Endothelial cell of umbilical vein (primary cell): Measurements from ENCODE around the gene HBE1. TPM values are rescaled to one million over a fixed set of nuclear protein-coding genes. Genes with fewer than 3 reads are reported as not detected.
A peak's percentile ranks its signal among the peaks of the same experiment; 100 is the strongest.

Experiments used
- BruUV-seq: library from RNA; stranded (reverse); fragments of 400-500 nt; replicated peaks from 2 replicates; lab custom pipeline; 2021; lab: Mats Ljungman, UMichigan
- CTCF ChIA-PET: fragments of 300-600, 350-600 bp; sonication (Branson Sonifier 250); formaldehyde crosslinking; loops from one replicate; lab custom pipeline; 2021; ENCODE audit warnings: antibody characterized with exemption, inconsistent platforms; lab: Charles Lee
- POLR2A ChIA-PET: fragments of 300-600, 350-600 bp; sonication (Branson Sonifier 250); formaldehyde crosslinking; loops from one replicate; lab custom pipeline; 2021; ENCODE audit warnings: antibody characterized with exemption, inconsistent platforms; lab: Charles Lee
- DNase-seq: peaks from one replicate; pipeline ENCODE4 v3.0.0-alpha.2; 2011; ENCODE audit warnings: low read depth, low spot score
- FAIRE-seq: peaks from 2 replicates; lab custom pipeline; 2011; peaks lifted over from hg19 to GRCh38; lab: Jason Lieb, UNC
- H2AFZ ChIP-seq: 2 replicates; pipeline ENCODE4 v1.6.0; 2012; ENCODE audit warnings: low read depth, low read length, control low read depth, inconsistent platforms
- H3K27ac ChIP-seq: 2 replicates; pipeline ENCODE4 v1.5.1; 2011; ENCODE audit warnings: low read depth, mild to moderate bottlenecking, control low read depth, low read length, moderate library complexity; ENCODE audit not compliant: insufficient read depth
- H3K27me3 ChIP-seq, 2 experiments: 2 replicates each; pipeline versions ENCODE4 v1.6.0 to v1.6.1; 2011; ENCODE audit warnings: low read length in 2 of 2, mixed read lengths in 1 of 2; ENCODE audit not compliant: control insufficient read depth in 2 of 2, insufficient read depth in 2 of 2
- H3K36me3 ChIP-seq, 2 experiments: 2 replicates in 1 of 2; 3 replicates in 1 of 2; pipeline ENCODE4 v1.5.1; 2011; ENCODE audit warnings: low read length in 2 of 2, mild to moderate bottlenecking in 1 of 2, moderate library complexity in 1 of 2; ENCODE audit not compliant: control insufficient read depth in 2 of 2, insufficient read depth in 2 of 2; ENCODE audit errors: extremely low read depth in 1 of 2
- H3K4me1 ChIP-seq: 3 replicates; pipeline ENCODE4 v1.5.1; 2011; ENCODE audit warnings: mild to moderate bottlenecking, low read length; ENCODE audit not compliant: control insufficient read depth, insufficient read depth; ENCODE audit errors: extremely low read depth
- H3K4me2 ChIP-seq: 2 replicates; pipeline ENCODE4 v1.6.1; 2011; ENCODE audit warnings: low read length, control low read depth, mixed read lengths; ENCODE audit not compliant: insufficient read depth
- H3K4me3 ChIP-seq, 3 experiments: fragments of 200-600 bp in 1 of 3; sonication (generic), shearing (Covaris generic) in 1 of 3; replicated peaks in 1 of 3; 2 replicates each; pipeline ENCODE4 v1.5.1; 2011 to 2016; ENCODE audit warnings: control low read depth in 3 of 3, low read length in 3 of 3, mild to moderate bottlenecking in 2 of 3, inconsistent platforms in 1 of 3, low read depth in 1 of 3, moderate library complexity in 1 of 3; ENCODE audit not compliant: insufficient read depth in 1 of 3
- H3K79me2 ChIP-seq: 2 replicates; pipeline ENCODE4 v1.6.0; 2012; ENCODE audit warnings: low read length, inconsistent platforms; ENCODE audit not compliant: control insufficient read depth, insufficient read depth
- H3K9ac ChIP-seq: replicated peaks from 2 replicates; pipeline ENCODE3; 2011; ENCODE audit warnings: low read length, control low read depth; ENCODE audit not compliant: insufficient read depth; ENCODE audit errors: extremely low read depth
- H3K9me1 ChIP-seq: replicated peaks from 3 replicates; pipeline ENCODE4 v1.6.0; 2011; ENCODE audit warnings: mild to moderate bottlenecking, low read length; ENCODE audit not compliant: control insufficient read depth, insufficient read depth; ENCODE audit errors: extremely low read depth
- H3K9me3 ChIP-seq: replicated peaks from 2 replicates; pipeline ENCODE4 v1.5.1; 2012; ENCODE audit warnings: low read length, inconsistent platforms; ENCODE audit not compliant: control insufficient read depth, insufficient read depth
- H4K20me1 ChIP-seq: replicated peaks from 2 replicates; pipeline ENCODE3; 2011; ENCODE audit warnings: mild to moderate bottlenecking, low read length; ENCODE audit not compliant: control insufficient read depth, insufficient read depth; ENCODE audit errors: extremely low read depth
- CTCF ChIP-seq, 2 donors: IDR thresholded peaks; 1 replicate in 1 of 2; 2 replicates in 1 of 2; pipeline ENCODE4 v1.5.1; 2011; ENCODE audit warnings: low read length in 2 of 2, mild to moderate bottlenecking in 2 of 2, moderate library complexity in 2 of 2, control low read depth in 1 of 2, inconsistent platforms in 1 of 2, low read depth in 1 of 2; ENCODE audit not compliant: insufficient read depth in 1 of 2; ENCODE audit errors: extremely low read depth in 1 of 2
- EZH2 ChIP-seq: IDR thresholded peaks from 2 replicates; pipeline ENCODE4 v1.6.1; 2012; ENCODE audit warnings: borderline replicate concordance, low read depth, mild to moderate bottlenecking, moderate library complexity, low read length, inconsistent platforms; ENCODE audit not compliant: severe bottlenecking
- FOS ChIP-seq: IDR thresholded peaks from 2 replicates; pipeline ENCODE4 v1.6.1; 2011; ENCODE audit warnings: mild to moderate bottlenecking, low read length, moderate library complexity, borderline replicate concordance; ENCODE audit not compliant: insufficient read depth
- GATA2 ChIP-seq: IDR thresholded peaks from 2 replicates; pipeline ENCODE4 v1.7.0; 2011; ENCODE audit warnings: low read depth, mild to moderate bottlenecking, moderate library complexity, mixed read lengths, low read length; ENCODE audit not compliant: insufficient read length, insufficient read depth
- JUN ChIP-seq: IDR thresholded peaks from 2 replicates; pipeline ENCODE4 v1.6.1; 2011; ENCODE audit warnings: borderline replicate concordance, low read depth; ENCODE audit not compliant: insufficient read length, insufficient read depth
- MYC ChIP-seq: IDR thresholded peaks from one replicate; pipeline ENCODE4 v1.6.1; 2011; ENCODE audit warnings: mild to moderate bottlenecking, low read depth, low read length
- POLR2A ChIP-seq: IDR thresholded peaks from 2 replicates; pipeline ENCODE4 v1.6.1; 2012; ENCODE audit warnings: low read depth, mild to moderate bottlenecking, control low read depth, low read length
- POLR2AphosphoS5 ChIP-seq: IDR thresholded peaks from 2 replicates; pipeline ENCODE4 v1.6.1; 2012; ENCODE audit warnings: low read depth, mild to moderate bottlenecking, control low read depth, low read length, moderate library complexity; ENCODE audit not compliant: insufficient read depth
- dilution Hi-C: fragments of 300-500 bp; cut with MboI; formaldehyde crosslinking; loops from one replicate; pipeline ENCODE4 v1.15.0; 2019; ENCODE audit warnings: low sequenced_read_pairs; ENCODE audit not compliant: extremely low pct_ligation_motif_present
- intact Hi-C: fragments of 100-400 bp; cut with micrococcal nuclease; formaldehyde crosslinking; loops from one replicate; pipeline ENCODE4 v1.10.0; 2022
- polyA plus RNA-seq, 4 experiments: library from polyadenylated mRNA; depleted of rRNA in 3 of 4; stranded (reverse) in 3 of 4; unstranded in 1 of 4; fragments of >200 nt; gene quantifications; 2 replicates each; pipeline versions ENCODE4 v1.2.1 to v1.2.3, GENCODE V29; 2011 to 2012; ENCODE audit warnings: missing spikeins in 1 of 4
- total RNA-seq: library from RNA; stranded (reverse); gene quantifications from 2 replicates; pipeline ENCODE4 v1.2.3, GENCODE V29; 2021

HBE1 gene
- total and polyA plus RNA-seq, 2 donors (not counting 3 experiments of a cell fraction or from before 2014, with no cell fraction given), result 0.37 TPM; not detected in 1

- H3K4me2 ChIP-seq, result no peak overlapping the region
- H4K20me1 ChIP-seq, result no peaks in the 10 kb centered on the region
- TF ChIP-seq GATA2, result no peak
- no peak for TF ChIP-seq JUN
- TF ChIP-seq POLR2AphosphoS5, result no peak
- TF ChIP-seq CTCF (IDR thresholded peaks at IDR 0.05; ENCODE audit: extremely low read depth in 1 of 2, insufficient read depth in 1 of 2, low read depth in 1 of 2, low read length in 2 of 2), result no peak
- H3K4me3 ChIP-seq, result no peak overlapping the region
- H3K9ac ChIP-seq, result no peak overlapping the region
- no peaks in the 10 kb centered on the region for H3K4me1 ChIP-seq
- H3K27ac ChIP-seq, result no peak overlapping the region
- H3K27me3 ChIP-seq, result no peaks in the 10 kb centered on the region
- no TSS peak for BruUV-seq
- DNase-seq (no peak), FAIRE-seq (no peak)
- no peaks in the 10 kb centered on the region for H3K36me3 ChIP-seq
- intact Hi-C loops, result no loop called here
- POLR2A ChIA-PET, result no interaction called here
- CTCF ChIA-PET, result no interaction called here
- no peak overlapping the region for H2AFZ ChIP-seq
- no peaks in the 10 kb centered on the region for H3K79me2 ChIP-seq
- dilution Hi-C loops, result no loop called here
- H3K9me1 ChIP-seq, result no peaks in the 10 kb centered on the region
- no peaks in the 10 kb centered on the region for H3K9me3 ChIP-seq
Observed at GRCh38 chr11:5240458-5240857, 29.3 kb downstream of the HBE1 start.

GRCh38 chr11:5240056-5240455 lies 29.7 kb downstream of the HBE1 start:
- Histone ChIP-seq H3K9me1 (no peaks in the 10 kb centered on the region), H3K27me3 (no peaks in the 10 kb centered on the region), H3K4me3 (no peak overlapping the region), H3K27ac (no peak overlapping the region), H3K4me2 (no peak overlapping the region), H3K9me3 (no peaks in the 10 kb centered on the region), H4K20me1 (no peaks in the 10 kb centered on the region), H3K4me1 (no peaks in the 10 kb centered on the region), H3K36me3 (no peaks in the 10 kb centered on the region), H3K9ac (no peak overlapping the region), H3K79me2 (no peaks in the 10 kb centered on the region), H2AFZ (no peak overlapping the region)
- intact Hi-C loops, result no loop called here
- dilution Hi-C loops, result no loop called here
- ChIA-PET POLR2A (no interaction called here), CTCF (no interaction called here)
- no TSS peak for BruUV-seq
- TF ChIP-seq JUN (no peak), FOS (no peak), EZH2 (no peak), GATA2 (no peak), POLR2A (no peak), POLR2AphosphoS5 (no peak), MYC (no peak)
- DNase-seq (no peak), FAIRE-seq (peak; percentile 28)
